Endothelial cell of umbilical vein (primary cell): Measurements from ENCODE around the gene ASB5. TPM values are rescaled to one million over a fixed set of nuclear protein-coding genes. Genes with fewer than 3 reads are reported as not detected.

Source experiments
- BruUV-seq: library from RNA; stranded (reverse); fragments of 400-500 nt; replicated peaks from 2 replicates; lab custom pipeline; 2021; lab: Mats Ljungman, UMichigan
- CTCF ChIA-PET: fragments of 300-600, 350-600 bp; sonication (Branson Sonifier 250); formaldehyde crosslinking; loops from one replicate; lab custom pipeline; 2021; ENCODE audit warnings: antibody characterized with exemption, inconsistent platforms; lab: Charles Lee
- POLR2A ChIA-PET: fragments of 300-600, 350-600 bp; sonication (Branson Sonifier 250); formaldehyde crosslinking; loops from one replicate; lab custom pipeline; 2021; ENCODE audit warnings: antibody characterized with exemption, inconsistent platforms; lab: Charles Lee
- DNase-seq: peaks from one replicate; pipeline ENCODE4 v3.0.0-alpha.2; 2011; ENCODE audit warnings: low read depth, low spot score
- FAIRE-seq: peaks from 2 replicates; lab custom pipeline; 2011; peaks lifted over from hg19 to GRCh38; lab: Jason Lieb, UNC
- H2AFZ ChIP-seq: 2 replicates; pipeline ENCODE4 v1.6.0; 2012; ENCODE audit warnings: low read depth, low read length, control low read depth, inconsistent platforms
- H3K27ac ChIP-seq: 2 replicates; pipeline ENCODE4 v1.5.1; 2011; ENCODE audit warnings: low read depth, mild to moderate bottlenecking, control low read depth, low read length, moderate library complexity; ENCODE audit not compliant: insufficient read depth
- H3K27me3 ChIP-seq, 2 experiments: 2 replicates each; pipeline versions ENCODE4 v1.6.0 to v1.6.1; 2011; ENCODE audit warnings: low read length in 2 of 2, mixed read lengths in 1 of 2; ENCODE audit not compliant: control insufficient read depth in 2 of 2, insufficient read depth in 2 of 2
- H3K36me3 ChIP-seq, 2 experiments: 2 replicates in 1 of 2; 3 replicates in 1 of 2; pipeline ENCODE4 v1.5.1; 2011; ENCODE audit warnings: low read length in 2 of 2, mild to moderate bottlenecking in 1 of 2, moderate library complexity in 1 of 2; ENCODE audit not compliant: control insufficient read depth in 2 of 2, insufficient read depth in 2 of 2; ENCODE audit errors: extremely low read depth in 1 of 2
- H3K4me1 ChIP-seq: 3 replicates; pipeline ENCODE4 v1.5.1; 2011; ENCODE audit warnings: mild to moderate bottlenecking, low read length; ENCODE audit not compliant: control insufficient read depth, insufficient read depth; ENCODE audit errors: extremely low read depth
- H3K4me2 ChIP-seq: 2 replicates; pipeline ENCODE4 v1.6.1; 2011; ENCODE audit warnings: low read length, control low read depth, mixed read lengths; ENCODE audit not compliant: insufficient read depth
- H3K4me3 ChIP-seq, 3 experiments: fragments of 200-600 bp in 1 of 3; sonication (generic), shearing (Covaris generic) in 1 of 3; replicated peaks in 1 of 3; 2 replicates each; pipeline ENCODE4 v1.5.1; 2011 to 2016; ENCODE audit warnings: control low read depth in 3 of 3, low read length in 3 of 3, mild to moderate bottlenecking in 2 of 3, inconsistent platforms in 1 of 3, low read depth in 1 of 3, moderate library complexity in 1 of 3; ENCODE audit not compliant: insufficient read depth in 1 of 3
- H3K79me2 ChIP-seq: 2 replicates; pipeline ENCODE4 v1.6.0; 2012; ENCODE audit warnings: low read length, inconsistent platforms; ENCODE audit not compliant: control insufficient read depth, insufficient read depth
- H3K9ac ChIP-seq: replicated peaks from 2 replicates; pipeline ENCODE3; 2011; ENCODE audit warnings: low read length, control low read depth; ENCODE audit not compliant: insufficient read depth; ENCODE audit errors: extremely low read depth
- H3K9me1 ChIP-seq: replicated peaks from 3 replicates; pipeline ENCODE4 v1.6.0; 2011; ENCODE audit warnings: mild to moderate bottlenecking, low read length; ENCODE audit not compliant: control insufficient read depth, insufficient read depth; ENCODE audit errors: extremely low read depth
- H3K9me3 ChIP-seq: replicated peaks from 2 replicates; pipeline ENCODE4 v1.5.1; 2012; ENCODE audit warnings: low read length, inconsistent platforms; ENCODE audit not compliant: control insufficient read depth, insufficient read depth
- H4K20me1 ChIP-seq: replicated peaks from 2 replicates; pipeline ENCODE3; 2011; ENCODE audit warnings: mild to moderate bottlenecking, low read length; ENCODE audit not compliant: control insufficient read depth, insufficient read depth; ENCODE audit errors: extremely low read depth
- CTCF ChIP-seq, 2 donors: IDR thresholded peaks; 1 replicate in 1 of 2; 2 replicates in 1 of 2; pipeline ENCODE4 v1.5.1; 2011; ENCODE audit warnings: low read length in 2 of 2, mild to moderate bottlenecking in 2 of 2, moderate library complexity in 2 of 2, control low read depth in 1 of 2, inconsistent platforms in 1 of 2, low read depth in 1 of 2; ENCODE audit not compliant: insufficient read depth in 1 of 2; ENCODE audit errors: extremely low read depth in 1 of 2
- EZH2 ChIP-seq: IDR thresholded peaks from 2 replicates; pipeline ENCODE4 v1.6.1; 2012; ENCODE audit warnings: borderline replicate concordance, low read depth, mild to moderate bottlenecking, moderate library complexity, low read length, inconsistent platforms; ENCODE audit not compliant: severe bottlenecking
- FOS ChIP-seq: IDR thresholded peaks from 2 replicates; pipeline ENCODE4 v1.6.1; 2011; ENCODE audit warnings: mild to moderate bottlenecking, low read length, moderate library complexity, borderline replicate concordance; ENCODE audit not compliant: insufficient read depth
- MAX ChIP-seq: IDR thresholded peaks from 2 replicates; pipeline ENCODE4 v1.6.1; 2011; ENCODE audit not compliant: insufficient read depth, insufficient read length
- MYC ChIP-seq: IDR thresholded peaks from one replicate; pipeline ENCODE4 v1.6.1; 2011; ENCODE audit warnings: mild to moderate bottlenecking, low read depth, low read length
- POLR2A ChIP-seq: IDR thresholded peaks from 2 replicates; pipeline ENCODE4 v1.6.1; 2012; ENCODE audit warnings: low read depth, mild to moderate bottlenecking, control low read depth, low read length
- POLR2AphosphoS5 ChIP-seq: IDR thresholded peaks from 2 replicates; pipeline ENCODE4 v1.6.1; 2012; ENCODE audit warnings: low read depth, mild to moderate bottlenecking, control low read depth, low read length, moderate library complexity; ENCODE audit not compliant: insufficient read depth
- dilution Hi-C: fragments of 300-500 bp; cut with MboI; formaldehyde crosslinking; loops from one replicate; pipeline ENCODE4 v1.15.0; 2019; ENCODE audit warnings: low sequenced_read_pairs; ENCODE audit not compliant: extremely low pct_ligation_motif_present
- intact Hi-C: fragments of 100-400 bp; cut with micrococcal nuclease; formaldehyde crosslinking; loops from one replicate; pipeline ENCODE4 v1.10.0; 2022
- polyA plus RNA-seq, 4 experiments: library from polyadenylated mRNA; depleted of rRNA in 3 of 4; stranded (reverse) in 3 of 4; unstranded in 1 of 4; fragments of >200 nt; gene quantifications; 2 replicates each; pipeline versions ENCODE4 v1.2.1 to v1.2.3, GENCODE V29; 2011 to 2012; ENCODE audit warnings: missing spikeins in 1 of 4
- total RNA-seq: library from RNA; stranded (reverse); gene quantifications from 2 replicates; pipeline ENCODE4 v1.2.3, GENCODE V29; 2021

The ASB5 gene
- total and polyA plus RNA-seq, 2 donors (not counting 3 experiments of a cell fraction or from before 2014, with no cell fraction given): not detected

DNA sequence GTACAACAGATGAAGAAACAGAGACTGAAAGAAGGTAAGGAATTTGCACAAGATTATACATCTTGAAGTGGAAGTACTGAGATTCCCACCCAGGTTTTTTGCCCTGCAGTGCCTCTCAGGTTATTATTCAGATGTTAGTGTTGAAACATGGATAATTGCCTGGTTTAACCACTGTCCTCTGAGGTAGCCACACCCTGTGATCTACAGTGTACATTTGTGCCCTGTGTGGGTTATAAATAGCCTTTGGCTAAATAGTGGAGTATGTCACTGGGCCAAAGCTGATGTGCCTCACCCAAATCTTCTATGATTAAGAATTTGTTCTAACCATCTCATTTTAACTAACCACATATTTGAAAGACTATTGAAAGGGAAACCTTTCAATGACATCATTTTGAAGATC lies 5.4 kb upstream of the ASB5 start:
- Histone ChIP-seq H3K9ac (no peak overlapping the region), H3K27me3 (peaks cover 0 to 2% of the 10 kb centered on the region in 2 experiments), H3K27ac (no peak overlapping the region), H3K79me2 (no peaks in the 10 kb centered on the region), H4K20me1 (no peaks in the 10 kb centered on the region), H3K9me1 (no peaks in the 10 kb centered on the region), H3K9me3 (no peaks in the 10 kb centered on the region), H3K4me1 (no peaks in the 10 kb centered on the region), H3K4me3 (no peak overlapping the region), H3K36me3 (no peaks in the 10 kb centered on the region), H3K4me2 (no peak overlapping the region), H2AFZ (no peak overlapping the region)
- ChIA-PET POLR2A (no interaction called here), CTCF (no interaction called here)
- TF ChIP-seq MAX: no peak
- no peak for TF ChIP-seq MYC
- no peak for TF ChIP-seq FOS
- TF ChIP-seq POLR2A: no peak
- TF ChIP-seq CTCF (IDR thresholded peaks at IDR 0.05; ENCODE audit: extremely low read depth in 1 of 2, insufficient read depth in 1 of 2, low read depth in 1 of 2, low read length in 2 of 2): no peak
- no peak for TF ChIP-seq POLR2AphosphoS5
- TF ChIP-seq EZH2: no peak
- DNase-seq (no peak), FAIRE-seq (no peak)
- no TSS peak for BruUV-seq
- dilution Hi-C loops: no loop called here
- intact Hi-C loops: no loop called here
